BJ (cell line): ENCODE measurements around the gene ARMH1. TPM values are rescaled to one million over a fixed set of nuclear protein-coding genes. Genes with fewer than 3 reads are reported as not detected.
A peak's percentile ranks its signal among the peaks of the same experiment; 100 is the strongest.

ENCODE experiments used
- CTCF ChIA-PET: fragments of 350-600 bp; formaldehyde crosslinking; extraction: SDS; loops from one replicate; lab custom pipeline; 2021; ENCODE audit warnings: antibody characterized with exemption, inconsistent platforms; lab: Yijun Ruan, JAX
- POLR2A ChIA-PET: fragments of 300-600 bp; sonication (Branson Sonifier 250); formaldehyde crosslinking; extraction: SDS; loops from one replicate; lab custom pipeline; 2021; ENCODE audit warnings: antibody characterized with exemption; lab: Charles Lee
- DNase-seq: peaks from one replicate; pipeline ENCODE4 v3.0.0-alpha.2; 2011; ENCODE audit warnings: low read depth
- H3K27me3 ChIP-seq: 2 replicates; pipeline ENCODE4 v1.6.0; 2011; ENCODE audit warnings: low read length; ENCODE audit not compliant: control insufficient read depth, insufficient read depth
- H3K36me3 ChIP-seq: 2 replicates; pipeline ENCODE4 v1.5.1; 2011; ENCODE audit warnings: low read length; ENCODE audit not compliant: control insufficient read depth, insufficient read depth
- H3K4me3 ChIP-seq: 2 replicates; pipeline ENCODE4 v1.5.1; 2011; ENCODE audit warnings: low read depth, mild to moderate bottlenecking, control low read depth, low read length
- polyA minus RNA-seq: library from RNA; depleted of rRNA, polyadenylated mRNA; stranded (reverse); fragments of >200 nt; gene quantifications from 2 replicates; pipeline ENCODE4 v1.2.3, GENCODE V29; 2011; rRNA and poly(A)+ RNA removed
- polyA plus RNA-seq: library from polyadenylated mRNA; depleted of rRNA; stranded (reverse); fragments of >200 nt; gene quantifications from 2 replicates; pipeline ENCODE4 v1.2.3, GENCODE V29; 2011; rRNA removed
- TF ChIP-seq, protein P1 (sequence below): IDR thresholded peaks from 2 replicates; pipeline ENCODE4 v1.5.1; 2011; ENCODE audit warnings: low read depth, mild to moderate bottlenecking, control low read depth, inconsistent platforms, low read length, moderate library complexity; ENCODE audit not compliant: insufficient read depth

Gene ARMH1
- polyA plus RNA-seq (0.71 and 0.86 TPM in 2 replicates), polyA minus RNA-seq (0.43 TPM in 1 of 2 replicates, not detected in the other)

DNA sequence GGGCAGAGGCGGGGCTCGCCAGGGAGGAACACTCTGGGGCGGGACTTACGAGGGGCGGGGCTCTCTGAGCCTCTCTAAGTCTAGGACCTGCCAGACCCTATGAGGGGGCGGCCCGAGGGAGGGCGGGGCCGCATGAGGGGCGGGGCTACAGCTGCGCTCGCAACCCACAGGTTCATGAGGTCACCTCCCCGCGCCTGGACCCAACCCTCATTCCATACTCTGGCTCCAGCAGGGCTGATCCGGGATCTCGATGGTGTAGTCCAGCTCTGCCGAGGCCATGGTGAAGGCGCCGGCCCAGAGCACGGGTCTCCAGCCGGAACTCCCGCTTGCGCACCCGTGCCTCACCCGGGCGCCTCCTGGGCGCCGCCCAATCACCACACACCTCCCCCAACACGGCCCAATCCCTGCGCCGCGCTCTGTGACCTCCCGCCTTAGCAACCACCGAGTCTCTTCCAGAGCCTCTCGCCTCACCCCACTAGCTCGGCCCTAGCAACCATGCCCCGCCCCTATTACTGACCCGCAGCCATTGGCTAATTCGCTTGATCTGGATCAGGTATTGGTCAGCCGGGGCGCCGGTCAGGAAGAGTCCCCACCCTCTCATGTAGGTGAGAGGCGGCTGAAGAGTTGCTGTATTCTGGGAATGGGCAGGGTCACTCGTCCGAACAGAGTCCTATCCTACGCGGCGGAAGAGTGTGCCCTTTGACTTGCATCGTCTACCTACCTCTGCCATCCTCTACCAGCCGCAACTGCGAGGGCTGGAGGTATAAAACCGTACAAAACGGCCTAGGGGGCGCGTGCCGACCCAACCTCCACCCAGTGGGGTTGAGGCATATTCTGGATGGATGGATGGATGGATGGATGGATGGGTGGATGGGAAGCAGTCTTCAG, at the start of gene ARMH1, which contains the start of gene TMEM53:
ARMH1 (plus strand) TSS at position 602 of the 888 bp plus-strand sequence. CDS start 14,984 bp downstream, outside the sequence.
TMEM53 (minus strand) TSS at position 369 of the 888 bp plus-strand sequence; CDS start at position 279, 90 bp downstream.
- Histone ChIP-seq H3K36me3 (no peaks in the 10 kb centered on the region; the same call in 1 of the 2 replicates), H3K27me3 (no peaks in the 10 kb centered on the region), H3K4me3 (peak within 1 kb of the TSS; percentile 65)
- ChIA-PET CTCF (interaction anchor here (0.6 to 4.2 kb wide), 9 partner anchors 12 to 376 kb away, joined by 3 to 25 read pairs (median 4); no protein-coding TSS in a partner anchor), POLR2A (no interaction called here)
- DNase-seq, result peak; percentile 91
- TF ChIP-seq, protein P1, sequence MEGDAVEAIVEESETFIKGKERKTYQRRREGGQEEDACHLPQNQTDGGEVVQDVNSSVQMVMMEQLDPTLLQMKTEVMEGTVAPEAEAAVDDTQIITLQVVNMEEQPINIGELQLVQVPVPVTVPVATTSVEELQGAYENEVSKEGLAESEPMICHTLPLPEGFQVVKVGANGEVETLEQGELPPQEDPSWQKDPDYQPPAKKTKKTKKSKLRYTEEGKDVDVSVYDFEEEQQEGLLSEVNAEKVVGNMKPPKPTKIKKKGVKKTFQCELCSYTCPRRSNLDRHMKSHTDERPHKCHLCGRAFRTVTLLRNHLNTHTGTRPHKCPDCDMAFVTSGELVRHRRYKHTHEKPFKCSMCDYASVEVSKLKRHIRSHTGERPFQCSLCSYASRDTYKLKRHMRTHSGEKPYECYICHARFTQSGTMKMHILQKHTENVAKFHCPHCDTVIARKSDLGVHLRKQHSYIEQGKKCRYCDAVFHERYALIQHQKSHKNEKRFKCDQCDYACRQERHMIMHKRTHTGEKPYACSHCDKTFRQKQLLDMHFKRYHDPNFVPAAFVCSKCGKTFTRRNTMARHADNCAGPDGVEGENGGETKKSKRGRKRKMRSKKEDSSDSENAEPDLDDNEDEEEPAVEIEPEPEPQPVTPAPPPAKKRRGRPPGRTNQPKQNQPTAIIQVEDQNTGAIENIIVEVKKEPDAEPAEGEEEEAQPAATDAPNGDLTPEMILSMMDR, result no peak

DNA sequence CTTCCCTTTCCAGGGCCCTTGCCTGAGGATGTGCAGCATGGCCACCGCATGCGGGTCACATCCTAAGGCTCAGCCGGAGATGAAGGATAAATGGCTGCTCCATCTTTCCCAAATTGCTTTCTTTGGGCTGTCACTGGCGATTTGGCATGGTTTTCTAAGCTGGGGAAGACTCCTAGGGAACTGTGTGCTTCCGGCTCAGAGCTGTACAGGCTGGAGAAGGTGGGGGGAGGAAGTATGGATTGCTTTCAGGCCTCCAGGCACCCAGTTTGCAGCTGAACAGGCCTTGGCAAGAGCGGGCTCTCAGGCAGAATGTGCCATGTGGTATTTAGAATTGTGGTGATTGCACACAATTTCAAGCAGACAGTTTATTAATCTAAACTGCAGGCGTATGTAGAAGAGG, 49.2 kb upstream of the ARMH1 start:
- no peaks in the 10 kb centered on the region for H3K36me3 ChIP-seq
- no peak overlapping the region for H3K4me3 ChIP-seq
- CTCF ChIA-PET, result interaction anchor here (0.7 to 1.0 kb wide), 2 partner anchors 16 to 28 kb away, joined by 3 to 5 read pairs; no protein-coding TSS in a partner anchor
- POLR2A ChIA-PET, result no interaction called here
- DNase-seq, result no peak
- no peaks in the 10 kb centered on the region for H3K27me3 ChIP-seq
- TF ChIP-seq, protein P1, result no peak

DNA sequence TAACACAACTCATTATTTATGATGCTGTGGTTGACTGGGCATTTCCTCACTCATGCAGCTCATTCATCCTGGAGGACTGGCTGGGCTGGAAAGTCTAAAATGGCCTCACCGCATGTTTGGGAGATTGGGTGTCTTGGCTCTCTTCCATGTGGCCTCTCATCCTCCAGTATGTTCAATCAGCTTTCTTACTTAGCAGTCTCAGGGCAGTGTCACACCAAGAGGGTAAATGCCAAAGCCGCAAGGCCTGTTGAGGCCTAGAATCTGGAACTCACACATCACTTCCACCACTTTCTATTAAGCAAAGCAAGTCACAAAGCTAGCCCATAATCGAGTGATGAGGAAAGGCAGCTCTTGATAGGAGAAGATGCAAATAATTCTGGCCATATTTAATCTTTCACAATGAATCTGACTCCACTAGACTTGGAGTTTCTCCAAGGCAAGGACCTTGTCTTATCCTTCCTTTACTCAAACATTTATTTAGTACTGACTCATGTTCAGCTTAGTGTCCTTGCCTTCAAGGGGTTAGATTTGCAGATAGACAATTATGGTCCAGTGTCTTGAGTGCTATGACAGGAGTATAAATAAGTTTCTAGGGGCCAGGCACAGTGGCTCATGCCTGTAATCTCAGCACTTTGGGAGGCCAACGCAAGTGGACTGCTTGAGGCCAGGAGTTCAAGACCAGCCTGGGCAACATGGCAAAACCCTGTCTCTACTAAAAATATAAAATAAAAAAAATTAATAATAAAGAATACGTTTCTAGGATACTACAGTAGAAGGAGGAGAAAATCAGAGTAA, 45.4 kb upstream of the ARMH1 start:
- TF ChIP-seq, protein P1, result no peak
- POLR2A ChIA-PET, result interaction anchor here (1.0 kb wide), 1 partner anchor 10 kb away, joined by 4 read pairs; no protein-coding TSS in a partner anchor
- CTCF ChIA-PET, result interaction anchor here (0.6 to 9.9 kb wide), 6 partner anchors 13 to 101 kb away, joined by 3 to 91 read pairs (median 10); partner anchors contain the start of gene RNU5D-1

DNA sequence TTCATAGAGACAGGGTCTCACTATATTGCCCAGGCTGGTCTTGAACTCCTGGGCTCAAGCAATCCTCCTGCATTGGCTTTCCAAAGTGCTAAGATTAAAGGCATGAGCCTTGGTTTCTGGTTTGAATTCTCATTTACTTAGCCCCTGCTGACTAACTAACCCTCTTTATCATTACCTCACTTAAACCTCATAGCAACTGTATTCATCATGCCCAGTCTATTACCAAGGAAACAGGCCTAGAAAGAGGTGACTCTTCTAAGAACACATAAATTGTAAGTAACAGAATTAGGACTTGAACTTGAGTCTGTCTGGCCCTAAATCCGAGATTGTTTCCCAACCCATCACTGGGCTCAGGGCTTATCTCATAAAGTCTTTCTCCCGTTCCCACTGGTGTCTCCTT, 44.4 kb upstream of the ARMH1 start:
- peaks cover 6% of the 10 kb centered on the region for H3K36me3 ChIP-seq
- ChIA-PET CTCF (interaction anchor here (1.8 to 9.9 kb wide), 4 partner anchors 14 to 35 kb away, joined by 4 to 91 read pairs (median 14); no protein-coding TSS in a partner anchor), POLR2A (interaction anchor here (0.6 kb wide), 1 partner anchor 170 kb away, joined by 3 read pairs; the partner anchor contains the start of gene PLK3)
- TF ChIP-seq, protein P1, result no peak
- H3K27me3 ChIP-seq, result no peaks in the 10 kb centered on the region
- DNase-seq, result no peak
- H3K4me3 ChIP-seq, result no peak overlapping the region

More for the DNA sequence above, 45.4 kb upstream of the ARMH1 start:
- H3K36me3 ChIP-seq, result peaks cover 5% of the 10 kb centered on the region
- no peaks in the 10 kb centered on the region for H3K27me3 ChIP-seq
- peak; percentile 89 for DNase-seq
- H3K4me3 ChIP-seq, result no peak overlapping the region
